ENCODE data around the gene ACER2.

GRCh38 chr9:19446361-19446861 lies 37.6 kb downstream of the ACER2 start:
- TF ChIP-seq CTCF (IDR thresholded peaks at IDR 0.05): no peak
- no peak for TF ChIP-seq POLR2A (IDR thresholded peaks at IDR 0.05)
